Pancreas (tissue), 10 donors: ENCODE results near the gene IFNGR2. TPM values are rescaled to one million over a fixed set of nuclear protein-coding genes. Genes with fewer than 3 reads are reported as not detected.

ENCODE experiments used
- ATAC-seq, 4 donors: fragments of 200-7000 bp; cut with Tn5 transposase; one replicate each; pipeline versions ENCODE4 v1.8.0 to v1.9.1; 2020; ENCODE audit warnings: mild to moderate bottlenecking in 4 of 4, moderate library complexity in 4 of 4
- DNase-seq, 6 donors: peaks; one replicate each; pipeline ENCODE4 v3.0.0-alpha.2; 2020
- FAIRE-seq: peaks from 2 replicates; lab custom pipeline; 2012; peaks lifted over from hg19 to GRCh38; lab: Jason Lieb, UNC
- H3K27ac ChIP-seq, 4 donors: fragments of 200-600 bp; sonication (generic); 1 replicate in 3 of 4; 2 replicates in 1 of 4; pipeline versions ENCODE4 v1.5.0 to v1.8.0; 2020
- H3K27me3 ChIP-seq, 4 donors: fragments of 200-600 bp; one replicate each; pipeline ENCODE4 v1.8.0; 2021
- H3K36me3 ChIP-seq, 3 donors: fragments of 200-600 bp; sonication (generic) in 1 of 3; one replicate each; pipeline versions ENCODE4 v1.5.0 to v1.8.0; 2020 to 2021
- H3K4me1 ChIP-seq, 3 donors: fragments of 200-600 bp; one replicate each; pipeline ENCODE4 v1.8.0; 2021
- H3K4me3 ChIP-seq, 4 donors: fragments of 200-600 bp; sonication (generic) in 2 of 4; one replicate each; pipeline versions ENCODE4 v1.5.0 to v1.8.0; 2020 to 2021
- H3K9me3 ChIP-seq, 4 donors: fragments of 200-600 bp; one replicate each; pipeline ENCODE4 v1.8.0; 2021
- CTCF ChIP-seq, 4 donors: fragments of 200-600 bp; sonication (generic) in 3 of 4; IDR thresholded peaks; one replicate each; pipeline versions ENCODE4 v1.5.0 to v1.8.0; 2021; ENCODE audit warnings: antibody characterized with exemption in 4 of 4
- WGBS, 2 donors: extraction: QIAGEN DNeasy Blood & Tissue Kit; methylation state at CpG; one replicate each; pipeline ENCODE4 v1.1.7; 2013; 5-methylcytosine and 5-hydroxymethylcytosine counted together
- intact Hi-C, 3 donors: fragments of 100-400 bp; cut with DNase I; formaldehyde crosslinking; loops; one replicate each; pipeline versions ENCODE4 v1.11.1 to v1.14.2; 2022
- polyA plus RNA-seq, 2 donors: library from polyadenylated mRNA; stranded (reverse); fragments of 200-250 nt; gene quantifications; one replicate each; pipeline ENCODE4 v1.2.3, GENCODE V29; 2013
- total RNA-seq, 6 donors: library from RNA; stranded (reverse); fragmentation: NEBNext Ultra II Directional in 4 of 6; extraction: Animal tissue kit (Norgen Biotek cat#: 25700) in 4 of 6; gene quantifications; one replicate each; pipeline versions ENCODE4 v1.2.1 to v1.2.4, GENCODE V29; 2021 to 2023
- donor health status: healthy with polysubstance abuse.
- donor health status: DM: no; HTN: no; CAD: no; lungs with moderate emphysema.
- donor health status: DM: no; HTN: no; CAD: no.
- donor health status: control.
- donor health status: control.
- donor health status: Bipolar disorder and iron deficiency.
- donor health status: DM: yes; HTN: yes; CAD: no.
- donor health status: DM: no; HTN: no; CAD: no.
- donor health status: DM: no; HTN: no; CAD: no.
- donor health status: DM: yes; HTN: yes; CAD: no.

IFNGR2 gene
- total RNA-seq: 10 to 100 TPM; 10.1 to 56.5 (median 15.2) TPM
- 10 to 100 TPM; 23.6 to 31.4 TPM for polyA plus RNA-seq

GRCh38 chr21:33403128-33403785, at the start of gene IFNGR2:
IFNGR2 (plus strand) TSS chr21:33403413; CDS start chr21:33403544, 131 bp downstream.
- TF ChIP-seq CTCF (IDR thresholded peaks at IDR 0.05): no peak
- Histone ChIP-seq H3K27ac (peak within 1 kb of the TSS; percentile 75 to 95 (median 89)), H3K4me1 (peaks cover 0 to 23% (median 5%) of the 10 kb centered on the region in 3 donors), H3K36me3 (no peaks in the 10 kb centered on the region), H3K9me3 (no peaks in the 10 kb centered on the region), H3K27me3 (no peaks in the 10 kb centered on the region), H3K4me3 (peak within 1 kb of the TSS; percentile 45 to 92 (median 82))
- FAIRE-seq: no peak
- ATAC-seq: peak; percentile 46 to 71 (median 58)
- 0 to 1% methylated on average over 41 to 89 of the region's 89 CpGs for WGBS, 2 donors
- intact Hi-C loops: no loop called here
- peak; percentile 33 to 83 (median 53) for DNase-seq

- ATAC-seq (no peak), DNase-seq (no peak), FAIRE-seq (no peak)
- intact Hi-C loops: no loop called here
- H3K36me3 ChIP-seq: peaks cover 0 to 28% (median 5%) of the 10 kb centered on the region in 3 donors
- WGBS, 2 donors: 89% methylated on average over 6 of the region's 6 CpGs
- H3K27me3 ChIP-seq: no peaks in the 10 kb centered on the region
- no peak overlapping the region for H3K27ac ChIP-seq
- no peak overlapping the region for H3K4me3 ChIP-seq
- H3K9me3 ChIP-seq: no peaks in the 10 kb centered on the region
- H3K4me1 ChIP-seq: peaks cover 0 to under 1% (median 0%) of the 10 kb centered on the region in 3 donors
- no peak for TF ChIP-seq CTCF (IDR thresholded peaks at IDR 0.05)
Observed at GRCh38 chr21:33355355-33355754, 47.9 kb upstream of the IFNGR2 start.

GRCh38 chr21:33355996-33356395, 47.2 kb upstream of the IFNGR2 start:
- intact Hi-C loops: no loop called here
- Histone ChIP-seq H3K4me3 (no peak overlapping the region), H3K27ac (no peak overlapping the region), H3K9me3 (no peaks in the 10 kb centered on the region), H3K36me3 (peaks cover 0 to 28% (median 3%) of the 10 kb centered on the region in 3 donors), H3K4me1 (peaks cover 0 to 7% (median 0%) of the 10 kb centered on the region in 3 donors), H3K27me3 (no peaks in the 10 kb centered on the region)
- no peak for DNase-seq
- TF ChIP-seq CTCF (IDR thresholded peaks at IDR 0.05): no peak
- ATAC-seq: no peak
- 84 to 87% methylated on average over 11 of the region's 11 CpGs for WGBS, 2 donors
- no peak for FAIRE-seq

GRCh38 chr21:33357177-33357576, 46.0 kb upstream of the IFNGR2 start:
- H3K36me3 ChIP-seq: peaks cover 0 to 19% (median 0%) of the 10 kb centered on the region in 3 donors
- WGBS, 2 donors: 88 to 89% methylated on average over 8 of the region's 8 CpGs
- FAIRE-seq (no peak), DNase-seq (no peak), ATAC-seq (no peak)
- intact Hi-C loops: no loop called here
- TF ChIP-seq CTCF (IDR thresholded peaks at IDR 0.05): no peak
- no peaks in the 10 kb centered on the region for H3K9me3 ChIP-seq
- no peak overlapping the region for H3K4me3 ChIP-seq
- no peak overlapping the region for H3K27ac ChIP-seq
- peaks cover 0 to 17% (median 4%) of the 10 kb centered on the region in 3 donors for H3K4me1 ChIP-seq
- H3K27me3 ChIP-seq: no peaks in the 10 kb centered on the region

GRCh38 chr21:33359446-33359845, 43.8 kb upstream of the IFNGR2 start:
- H3K27me3 ChIP-seq: no peaks in the 10 kb centered on the region
- no peak for FAIRE-seq
- H3K36me3 ChIP-seq: peaks cover 0 to 18% (median 0%) of the 10 kb centered on the region in 3 donors
- H3K4me1 ChIP-seq: peaks cover 0 to 17% (median 4%) of the 10 kb centered on the region in 3 donors
- H3K4me3 ChIP-seq: no peak overlapping the region
- no peak for DNase-seq
- intact Hi-C loops: no loop called here
- no peak overlapping the region for H3K27ac ChIP-seq
- WGBS, 2 donors: 82 to 85% methylated on average over 4 of the region's 4 CpGs
- no peak for ATAC-seq
- no peaks in the 10 kb centered on the region for H3K9me3 ChIP-seq
- TF ChIP-seq CTCF (IDR thresholded peaks at IDR 0.05): no peak
